ENCODE data around the gene LYRM4.

- TF ChIP-seq CTCF (conservative IDR thresholded peaks at IDR 0.05; ENCODE audit: low read depth in 2 of 2) (no peak), ZNF462 (CRISPR knock-in tag; IDR thresholded peaks at IDR 0.05) (no peak), EZH2 (IDR thresholded peaks at IDR 0.05; ENCODE audit: low read depth, unreplicated experiment) (no peak), ETS1 (IDR thresholded peaks at IDR 0.05) (no peak), JUNB (IDR thresholded peaks at IDR 0.05; ENCODE audit: unreplicated experiment) (no peak)
These were observed 81.9 kb downstream of the LYRM4 start for GRCh38 chr6:5178806-5179205.
